ENCODE measurements around the gene PTBP1.

PTBP1 gene

DNA sequence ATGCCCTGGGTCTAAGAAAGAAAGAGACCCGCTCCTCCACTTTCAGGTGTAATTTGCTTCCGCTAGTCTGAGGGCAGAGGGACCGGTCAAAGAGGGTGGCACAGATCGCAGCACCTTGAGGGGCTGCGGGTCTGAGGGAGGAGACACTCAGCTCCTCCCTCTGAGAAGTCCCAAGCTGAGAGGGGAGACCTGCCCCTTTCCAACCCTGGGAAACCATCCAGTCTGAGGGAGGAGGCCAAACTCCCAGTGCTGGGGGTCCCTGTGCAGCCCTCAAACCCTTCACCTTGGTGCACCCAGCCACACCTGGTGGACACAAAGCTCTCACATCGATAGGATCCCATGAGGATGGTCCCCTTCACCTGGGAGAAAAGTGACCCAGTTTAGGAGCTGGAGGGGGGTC, 33.4 kb upstream of the PTBP1 start:
- no CpG with 5 or more reads among the region's 6 CpGs for WGBS, 2 donors (ENCODE audit: extremely low coverage in 2 of 2, insufficient read length in 2 of 2, insufficient replicate concordance in 1 of 2)

GRCh38 chr19:764301-764700, 33.0 kb upstream of the PTBP1 start:
- no CpG with 5 or more reads among the region's 12 CpGs for WGBS, 2 donors (ENCODE audit: extremely low coverage in 2 of 2, insufficient read length in 2 of 2, insufficient replicate concordance in 1 of 2)
- H3K27ac ChIP-seq (replicated peaks; ENCODE audit: low read length), result no peak overlapping the region

More for the DNA sequence above, 33.4 kb upstream of the PTBP1 start:
- no peaks in the 10 kb centered on the region for H3K27me3 ChIP-seq (ENCODE audit: control insufficient read depth in 3 of 3, insufficient read depth in 3 of 3, low read depth in 1 of 3, low read length in 3 of 3)
- no peak overlapping the region for H3K4me3 ChIP-seq (ENCODE audit: low read length in 2 of 2)
- no peak overlapping the region for H2AK5ac ChIP-seq (ENCODE audit: low read depth, low read length)
- H3K23ac ChIP-seq (ENCODE audit: low read depth, low read length, poor library complexity), result no peak overlapping the region
- H3K4ac ChIP-seq (ENCODE audit: low read length), result no peak overlapping the region
- H3K79me1 ChIP-seq (ENCODE audit: low read depth, low read length), result peaks cover 2% of the 10 kb centered on the region
- H2BK5ac ChIP-seq (ENCODE audit: low read length), result no peak overlapping the region
- DNase-seq (ENCODE audit: low spot score), result no peak
- no peak overlapping the region for H2BK120ac ChIP-seq (ENCODE audit: low read depth, low read length)
- no peak overlapping the region for H4K91ac ChIP-seq (ENCODE audit: low read depth, low read length, poor library complexity)
- H4K8ac ChIP-seq (ENCODE audit: low read depth, low read length), result no peak overlapping the region
- H2BK12ac ChIP-seq (ENCODE audit: low read length), result no peak overlapping the region
- H3K4me1 ChIP-seq (ENCODE audit: control insufficient read depth in 2 of 2, insufficient read depth in 1 of 2, low read depth in 1 of 2, low read length in 2 of 2), result no peaks in the 10 kb centered on the region
- no peak overlapping the region for H2BK15ac ChIP-seq (ENCODE audit: low read length)
- no peak overlapping the region for H3K4me2 ChIP-seq (ENCODE audit: insufficient read depth, low read length, poor library complexity, severe bottlenecking)
- no peaks in the 10 kb centered on the region for H3K36me3 ChIP-seq (replicated peaks in 1 of 2; ENCODE audit: control insufficient read depth in 2 of 2, insufficient read depth in 2 of 2, low read length in 2 of 2)
- H3K18ac ChIP-seq (ENCODE audit: low read length), result no peak overlapping the region
- H2AFZ ChIP-seq (ENCODE audit: low read length), result no peak overlapping the region
- H3K9ac ChIP-seq (ENCODE audit: low read depth, low read length, poor library complexity), result no peak overlapping the region
- no peak overlapping the region for H3K27ac ChIP-seq (replicated peaks; ENCODE audit: low read length)
- H3K9me3 ChIP-seq (replicated peaks in 1 of 2; ENCODE audit: control insufficient read depth in 2 of 2, insufficient read depth in 1 of 2, low read depth in 1 of 2, low read length in 2 of 2), result no peaks in the 10 kb centered on the region
- no peak overlapping the region for H3K14ac ChIP-seq (ENCODE audit: low read length)

DNA sequence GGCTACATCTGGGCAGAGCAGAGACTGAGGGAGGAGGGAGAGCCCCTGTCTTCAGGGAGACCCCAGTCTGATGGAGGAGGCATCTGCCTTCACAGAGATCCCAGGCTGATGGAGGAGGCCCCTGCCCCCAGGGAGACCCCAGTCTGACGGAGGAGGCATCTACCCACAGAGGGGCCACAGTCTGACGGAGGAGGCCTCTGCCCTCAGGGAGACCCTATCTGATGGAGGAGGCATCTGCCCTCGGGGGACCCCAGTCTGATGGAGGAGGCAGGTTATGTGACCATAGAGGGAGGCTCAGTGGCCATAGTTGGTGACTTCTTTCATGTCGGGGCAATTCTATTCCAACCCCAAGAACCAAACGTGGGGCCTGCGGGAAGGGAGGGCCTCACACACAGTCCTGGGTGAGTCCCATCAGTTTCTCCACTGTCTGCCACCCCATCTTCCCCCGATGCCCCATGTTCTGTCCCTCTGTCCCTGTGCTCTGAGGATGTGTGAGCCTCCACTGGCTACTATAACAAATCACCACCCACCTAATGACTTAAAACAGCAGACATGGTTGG, 32.0 kb upstream of the PTBP1 start:
- Histone ChIP-seq H2AK5ac (ENCODE audit: low read depth, low read length) (no peak overlapping the region), H3K4me2 (ENCODE audit: insufficient read depth, low read length, poor library complexity, severe bottlenecking) (no peak overlapping the region), H2AFZ (ENCODE audit: low read length) (no peak overlapping the region), H3K18ac (ENCODE audit: low read length) (no peak overlapping the region), H4K8ac (ENCODE audit: low read depth, low read length) (no peak overlapping the region), H3K36me3 (replicated peaks in 1 of 2; ENCODE audit: control insufficient read depth in 2 of 2, insufficient read depth in 2 of 2, low read length in 2 of 2) (no peaks in the 10 kb centered on the region), H2BK15ac (ENCODE audit: low read length) (no peak overlapping the region), H3K9me3 (replicated peaks in 1 of 2; ENCODE audit: control insufficient read depth in 2 of 2, insufficient read depth in 1 of 2, low read depth in 1 of 2, low read length in 2 of 2) (no peaks in the 10 kb centered on the region), H2BK5ac (ENCODE audit: low read length) (no peak overlapping the region), H3K79me1 (ENCODE audit: low read depth, low read length) (peaks cover 2% of the 10 kb centered on the region), H3K23ac (ENCODE audit: low read depth, low read length, poor library complexity) (no peak overlapping the region), H2BK12ac (ENCODE audit: low read length) (no peak overlapping the region), H3K9ac (ENCODE audit: low read depth, low read length, poor library complexity) (no peak overlapping the region), H3K14ac (ENCODE audit: low read length) (no peak overlapping the region), H3K4ac (ENCODE audit: low read length) (no peak overlapping the region), H4K91ac (ENCODE audit: low read depth, low read length, poor library complexity) (no peak overlapping the region), H3K4me1 (ENCODE audit: control insufficient read depth in 2 of 2, insufficient read depth in 1 of 2, low read depth in 1 of 2, low read length in 2 of 2) (no peaks in the 10 kb centered on the region), H2BK120ac (ENCODE audit: low read depth, low read length) (no peak overlapping the region), H3K27ac (replicated peaks; ENCODE audit: low read length) (no peak overlapping the region), H3K4me3 (ENCODE audit: low read length in 2 of 2) (no peak overlapping the region), H3K27me3 (ENCODE audit: control insufficient read depth in 3 of 3, insufficient read depth in 3 of 3, low read depth in 1 of 3, low read length in 3 of 3) (no peaks in the 10 kb centered on the region)
- no peak for DNase-seq (ENCODE audit: low spot score)
- WGBS, 2 donors (ENCODE audit: extremely low coverage in 2 of 2, insufficient read length in 2 of 2, insufficient replicate concordance in 1 of 2), result no CpG with 5 or more reads among the region's 7 CpGs

More at GRCh38 chr19:764301-764700, 33.0 kb upstream of the PTBP1 start:
- peaks cover 2% of the 10 kb centered on the region for H3K79me1 ChIP-seq (ENCODE audit: low read depth, low read length)
- no peaks in the 10 kb centered on the region for H3K4me1 ChIP-seq (ENCODE audit: control insufficient read depth in 2 of 2, insufficient read depth in 1 of 2, low read depth in 1 of 2, low read length in 2 of 2)
- H3K14ac ChIP-seq (ENCODE audit: low read length), result no peak overlapping the region
- DNase-seq (ENCODE audit: low spot score), result no peak
- no peaks in the 10 kb centered on the region for H3K9me3 ChIP-seq (replicated peaks in 1 of 2; ENCODE audit: control insufficient read depth in 2 of 2, insufficient read depth in 1 of 2, low read depth in 1 of 2, low read length in 2 of 2)
- H4K8ac ChIP-seq (ENCODE audit: low read depth, low read length), result no peak overlapping the region
- H4K91ac ChIP-seq (ENCODE audit: low read depth, low read length, poor library complexity), result no peak overlapping the region
- no peak overlapping the region for H3K4me2 ChIP-seq (ENCODE audit: insufficient read depth, low read length, poor library complexity, severe bottlenecking)
- H2BK120ac ChIP-seq (ENCODE audit: low read depth, low read length), result no peak overlapping the region
- H3K4me3 ChIP-seq (ENCODE audit: low read length in 2 of 2), result no peak overlapping the region
- no peak overlapping the region for H3K4ac ChIP-seq (ENCODE audit: low read length)
- H3K18ac ChIP-seq (ENCODE audit: low read length), result no peak overlapping the region
- peak overlapping the region; percentile 75 for H2BK5ac ChIP-seq (ENCODE audit: low read length)
- H3K23ac ChIP-seq (ENCODE audit: low read depth, low read length, poor library complexity), result no peak overlapping the region
- no peak overlapping the region for H2AK5ac ChIP-seq (ENCODE audit: low read depth, low read length)
- no peak overlapping the region for H3K9ac ChIP-seq (ENCODE audit: low read depth, low read length, poor library complexity)
- no peaks in the 10 kb centered on the region for H3K27me3 ChIP-seq (ENCODE audit: control insufficient read depth in 3 of 3, insufficient read depth in 3 of 3, low read depth in 1 of 3, low read length in 3 of 3)
- H2BK12ac ChIP-seq (ENCODE audit: low read length), result peak overlapping the region; percentile 41
- no peaks in the 10 kb centered on the region for H3K36me3 ChIP-seq (replicated peaks in 1 of 2; ENCODE audit: control insufficient read depth in 2 of 2, insufficient read depth in 2 of 2, low read length in 2 of 2)
- H2AFZ ChIP-seq (ENCODE audit: low read length), result no peak overlapping the region
- H2BK15ac ChIP-seq (ENCODE audit: low read length), result no peak overlapping the region

- Histone ChIP-seq H3K14ac (ENCODE audit: low read length) (no peak overlapping the region), H3K4me3 (ENCODE audit: low read length in 2 of 2) (no peak overlapping the region), H2AFZ (ENCODE audit: low read length) (peak overlapping the region; percentile 83), H3K27me3 (ENCODE audit: control insufficient read depth in 3 of 3, insufficient read depth in 3 of 3, low read depth in 1 of 3, low read length in 3 of 3) (no peaks in the 10 kb centered on the region), H3K4me2 (ENCODE audit: insufficient read depth, low read length, poor library complexity, severe bottlenecking) (no peak overlapping the region), H2AK5ac (ENCODE audit: low read depth, low read length) (no peak overlapping the region), H3K27ac (replicated peaks; ENCODE audit: low read length) (peak overlapping the region; percentile 47), H3K4ac (ENCODE audit: low read length) (no peak overlapping the region), H2BK15ac (ENCODE audit: low read length) (no peak overlapping the region), H3K9me3 (replicated peaks in 1 of 2; ENCODE audit: control insufficient read depth in 2 of 2, insufficient read depth in 1 of 2, low read depth in 1 of 2, low read length in 2 of 2) (no peaks in the 10 kb centered on the region), H3K23ac (ENCODE audit: low read depth, low read length, poor library complexity) (no peak overlapping the region), H2BK120ac (ENCODE audit: low read depth, low read length) (no peak overlapping the region), H4K8ac (ENCODE audit: low read depth, low read length) (no peak overlapping the region), H3K4me1 (ENCODE audit: control insufficient read depth in 2 of 2, insufficient read depth in 1 of 2, low read depth in 1 of 2, low read length in 2 of 2) (peaks cover 0 to 3% of the 10 kb centered on the region in 2 donors), H4K91ac (ENCODE audit: low read depth, low read length, poor library complexity) (no peak overlapping the region), H3K36me3 (replicated peaks in 1 of 2; ENCODE audit: control insufficient read depth in 2 of 2, insufficient read depth in 2 of 2, low read length in 2 of 2) (no peaks in the 10 kb centered on the region), H2BK12ac (ENCODE audit: low read length) (no peak overlapping the region), H3K9ac (ENCODE audit: low read depth, low read length, poor library complexity) (no peak overlapping the region), H3K79me1 (ENCODE audit: low read depth, low read length) (peaks cover 2% of the 10 kb centered on the region), H2BK5ac (ENCODE audit: low read length) (no peak overlapping the region), H3K18ac (ENCODE audit: low read length) (no peak overlapping the region)
- no CpG with 5 or more reads among the region's 14 CpGs for WGBS, 2 donors (ENCODE audit: extremely low coverage in 2 of 2, insufficient read length in 2 of 2, insufficient replicate concordance in 1 of 2)
- no peak for DNase-seq (ENCODE audit: low spot score)
Observed at GRCh38 chr19:768424-768823, 28.8 kb upstream of the PTBP1 start.
